ENCODE data around the gene RPP25L. TPM values are rescaled to one million over a fixed set of nuclear protein-coding genes. Genes with fewer than 3 reads are reported as not detected.

The RPP25L gene
- total and polyA plus RNA-seq, 2 of the 4 experiments (the other 2 are of a cell fraction) = 20.4 to 26.3 TPM

DNA sequence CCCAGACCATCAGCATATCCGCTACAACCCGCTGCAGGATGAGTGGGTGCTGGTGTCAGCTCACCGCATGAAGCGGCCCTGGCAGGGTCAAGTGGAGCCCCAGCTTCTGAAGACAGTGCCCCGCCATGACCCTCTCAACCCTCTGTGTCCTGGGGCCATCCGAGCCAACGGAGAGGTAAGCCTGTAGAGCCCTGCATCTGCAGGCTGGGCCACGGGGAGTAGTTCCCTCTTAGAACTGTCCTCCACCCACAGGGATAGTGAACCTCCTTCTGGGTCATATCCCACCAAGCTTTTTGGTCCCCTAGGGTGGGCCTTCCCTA, 35.1 kb upstream of the RPP25L start:
- Histone ChIP-seq H3K27ac (ENCODE audit: insufficient read depth, low read length) (peak overlapping the region; percentile 82), H4K91ac (ENCODE audit: insufficient read depth, low read depth, low read length) (peak overlapping the region; percentile 10; the same call in 1 of the 2 replicates), H3K4ac (ENCODE audit: low read depth, low read length) (peak overlapping the region; percentile 73), H2BK20ac (ENCODE audit: low read depth, low read length) (no peak overlapping the region), H3K36me3 (ENCODE audit: control insufficient read depth, insufficient read depth, low read length) (peaks cover 16% of the 10 kb centered on the region), H3K14ac (replicated peaks; ENCODE audit: low read depth, low read length) (peak overlapping the region; percentile 55), H3K9ac (ENCODE audit: low read depth, low read length) (peak overlapping the region; percentile 86), H3K23ac (ENCODE audit: low read depth, low read length) (peak overlapping the region; percentile 37), H2BK15ac (ENCODE audit: low read depth, low read length) (no peak overlapping the region), H2AFZ (replicated peaks; ENCODE audit: low read length, poor library complexity) (peak overlapping the region; percentile 99), H3K27me3 (ENCODE audit: control insufficient read depth, insufficient read depth, low read length) (no peaks in the 10 kb centered on the region), H3K4me1 (ENCODE audit: control insufficient read depth, insufficient read depth, low read length) (peaks cover 18% of the 10 kb centered on the region), H2AK5ac (ENCODE audit: low read depth, low read length) (peak overlapping the region; percentile 29; the same call in 1 of the 2 replicates), H4K8ac (ENCODE audit: low read depth in 2 of 2, low read length in 2 of 2) (peak overlapping the region; percentile 80 to 85; a peak in 3 of 4 replicates), H4K20me1 (ENCODE audit: insufficient read depth, low read length) (no peaks in the 10 kb centered on the region), H3K18ac (ENCODE audit: low read depth, low read length) (no peak overlapping the region; the same call in 1 of the 2 replicates), H3K56ac (ENCODE audit: extremely low read depth, insufficient read depth, low read length) (peak overlapping the region; percentile 59; the same call in 1 of the 2 replicates), H3K9me3 (ENCODE audit: control insufficient read depth, insufficient read depth, low read length) (no peaks in the 10 kb centered on the region), H3K4me2 (ENCODE audit: low read depth, low read length) (peak overlapping the region; percentile 89), H4K5ac (ENCODE audit: low read depth, low read length) (no peak overlapping the region), H2BK5ac (ENCODE audit: low read depth, low read length, poor library complexity, severe bottlenecking) (peak overlapping the region; percentile 67), H3K4me3 (ENCODE audit: insufficient read depth, low read depth, low read length) (peak overlapping the region; percentile 76), H2BK120ac (ENCODE audit: low read depth, low read length) (no peak overlapping the region), H3K9me1 (ENCODE audit: insufficient read depth, low read length) (peaks cover 20% of the 10 kb centered on the region), H3K79me1 (ENCODE audit: low read depth in 1 of 2, low read length in 2 of 2) (peaks cover 15 to 35% of the 10 kb centered on the region in 2 experiments), H2AK9ac (replicated peaks; ENCODE audit: low read depth, low read length, poor library complexity) (peak overlapping the region; percentile 93)
- POLR2A ChIA-PET (ENCODE audit: unreplicated experiment) = interaction anchor here (1.5 kb wide), 1 partner anchor 9 kb away, joined by 10 read pairs; the partner anchor contains the start of gene SIGMAR1
- intact Hi-C loops (cut with micrococcal nuclease) (loop anchor here (2.0 kb wide), 1 partner anchor 56 kb away; no protein-coding TSS in a partner anchor), in situ Hi-C loops (cut with MboI; ENCODE audit: low sequenced_read_pairs) (no loop called here), dilution Hi-C loops (cut with HindIII; ENCODE audit: low sequenced_read_pairs, unreplicated experiment) (no loop called here)
- ATAC-seq (ENCODE audit: low read depth) (no peak), DNase-seq (no peak)
- BruUV-seq (replicated peaks) = TSS peak; percentile 42
- TF ChIP-seq RCOR1 (IDR thresholded peaks at IDR 0.05; ENCODE audit: insufficient replicate concordance, low read length) (no peak), MAZ (IDR thresholded peaks at IDR 0.05; ENCODE audit: borderline replicate concordance, low read depth, low read length) (no peak), MXI1 (IDR thresholded peaks at IDR 0.05; ENCODE audit: borderline replicate concordance, low read depth, low read length) (no peak), SMC3 (IDR thresholded peaks at IDR 0.05; ENCODE audit: low read depth, low read length) (no peak)
- whole genome bisulfite sequencing, 2 experiments (ENCODE audit: extremely low coverage in 2 of 2, insufficient read length in 1 of 2) = 0% methylated on average over 2 of the region's 8 CpGs; no CpG with 5 or more reads in 1 of the 2 experiments
- CTCF ChIA-PET = interaction anchor here (0.9 to 1.6 kb wide), 4 partner anchors 9 to 56 kb away, joined by 3 to 6 read pairs (median 4); no protein-coding TSS in a partner anchor

All from IMR-90 (cell line).